ENCODE data around the gene THAP6. TPM values are rescaled to one million over a fixed set of nuclear protein-coding genes. Genes with fewer than 3 reads are reported as not detected.

Gene THAP6
- total and polyA plus RNA-seq, 2 donors (not counting 3 experiments of a cell fraction or from before 2014, with no cell fraction given), result 2.1 to 6.8 TPM

GRCh38 chr4:75477201-75477600 lies 37.1 kb upstream of the THAP6 start:
- peaks cover 5 to 16% of the 10 kb centered on the region in 2 experiments for H3K36me3 ChIP-seq (ENCODE audit: control insufficient read depth in 2 of 2, extremely low read depth in 1 of 2, insufficient read depth in 2 of 2, low read length in 2 of 2)
- H3K27ac ChIP-seq (ENCODE audit: insufficient read depth, low read depth, low read length), result no peak overlapping the region
- BruUV-seq (replicated peaks), result no TSS peak
- TF ChIP-seq FOS (IDR thresholded peaks at IDR 0.05; ENCODE audit: borderline replicate concordance, insufficient read depth, low read length), result no peak
- TF ChIP-seq MYC (IDR thresholded peaks at IDR 0.05; ENCODE audit: low read depth, low read length), result no peak
- TF ChIP-seq POLR2AphosphoS5 (IDR thresholded peaks at IDR 0.05; ENCODE audit: insufficient read depth, low read depth, low read length), result no peak
- TF ChIP-seq, protein P1, sequence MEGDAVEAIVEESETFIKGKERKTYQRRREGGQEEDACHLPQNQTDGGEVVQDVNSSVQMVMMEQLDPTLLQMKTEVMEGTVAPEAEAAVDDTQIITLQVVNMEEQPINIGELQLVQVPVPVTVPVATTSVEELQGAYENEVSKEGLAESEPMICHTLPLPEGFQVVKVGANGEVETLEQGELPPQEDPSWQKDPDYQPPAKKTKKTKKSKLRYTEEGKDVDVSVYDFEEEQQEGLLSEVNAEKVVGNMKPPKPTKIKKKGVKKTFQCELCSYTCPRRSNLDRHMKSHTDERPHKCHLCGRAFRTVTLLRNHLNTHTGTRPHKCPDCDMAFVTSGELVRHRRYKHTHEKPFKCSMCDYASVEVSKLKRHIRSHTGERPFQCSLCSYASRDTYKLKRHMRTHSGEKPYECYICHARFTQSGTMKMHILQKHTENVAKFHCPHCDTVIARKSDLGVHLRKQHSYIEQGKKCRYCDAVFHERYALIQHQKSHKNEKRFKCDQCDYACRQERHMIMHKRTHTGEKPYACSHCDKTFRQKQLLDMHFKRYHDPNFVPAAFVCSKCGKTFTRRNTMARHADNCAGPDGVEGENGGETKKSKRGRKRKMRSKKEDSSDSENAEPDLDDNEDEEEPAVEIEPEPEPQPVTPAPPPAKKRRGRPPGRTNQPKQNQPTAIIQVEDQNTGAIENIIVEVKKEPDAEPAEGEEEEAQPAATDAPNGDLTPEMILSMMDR (IDR thresholded peaks at IDR 0.05; ENCODE audit: extremely low read depth in 1 of 2, insufficient read depth in 1 of 2, low read depth in 1 of 2, low read length in 2 of 2), result no peak
- TF ChIP-seq, protein P2, sequence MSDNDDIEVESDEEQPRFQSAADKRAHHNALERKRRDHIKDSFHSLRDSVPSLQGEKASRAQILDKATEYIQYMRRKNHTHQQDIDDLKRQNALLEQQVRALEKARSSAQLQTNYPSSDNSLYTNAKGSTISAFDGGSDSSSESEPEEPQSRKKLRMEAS (IDR thresholded peaks at IDR 0.05; ENCODE audit: insufficient read depth, insufficient read length), result no peak
- TF ChIP-seq POLR2A (IDR thresholded peaks at IDR 0.05; ENCODE audit: low read depth, low read length), result no peak
- no peak for TF ChIP-seq GATA2 (IDR thresholded peaks at IDR 0.05; ENCODE audit: insufficient read depth, insufficient read length, low read depth, low read length)
- no peak for TF ChIP-seq EZH2 (IDR thresholded peaks at IDR 0.05; ENCODE audit: borderline replicate concordance, low read depth, low read length, severe bottlenecking)
- no peak for TF ChIP-seq JUN (IDR thresholded peaks at IDR 0.05; ENCODE audit: borderline replicate concordance, insufficient read depth, insufficient read length, low read depth)
- H3K4me3 ChIP-seq (replicated peaks in 1 of 3; ENCODE audit: insufficient read depth in 1 of 3, low read depth in 1 of 3, low read length in 3 of 3), result no peak overlapping the region
- no peaks in the 10 kb centered on the region for H3K79me2 ChIP-seq (ENCODE audit: control insufficient read depth, insufficient read depth, low read length)
- dilution Hi-C loops (cut with MboI; ENCODE audit: extremely low pct_ligation_motif_present, low sequenced_read_pairs), result no loop called here
- DNase-seq (ENCODE audit: low read depth, low spot score) (no peak), FAIRE-seq (no peak)
- ChIA-PET CTCF (no interaction called here), POLR2A (no interaction called here)
- H3K27me3 ChIP-seq (ENCODE audit: control insufficient read depth in 2 of 2, insufficient read depth in 2 of 2, low read length in 2 of 2), result no peaks in the 10 kb centered on the region
- H3K9me3 ChIP-seq (replicated peaks; ENCODE audit: control insufficient read depth, insufficient read depth, low read length), result no peaks in the 10 kb centered on the region
- intact Hi-C loops (cut with micrococcal nuclease), result loop anchor here (10.0 kb wide), 1 partner anchor 602 kb away; no protein-coding TSS in a partner anchor
- H3K9me1 ChIP-seq (replicated peaks; ENCODE audit: control insufficient read depth, extremely low read depth, insufficient read depth, low read length), result no peaks in the 10 kb centered on the region
- no peak overlapping the region for H3K4me2 ChIP-seq (ENCODE audit: insufficient read depth, low read length)
- no peaks in the 10 kb centered on the region for H4K20me1 ChIP-seq (replicated peaks; ENCODE audit: control insufficient read depth, extremely low read depth, insufficient read depth, low read length)
- H3K4me1 ChIP-seq (ENCODE audit: control insufficient read depth, extremely low read depth, insufficient read depth, low read length), result no peaks in the 10 kb centered on the region
- H2AFZ ChIP-seq (ENCODE audit: low read depth, low read length), result no peak overlapping the region
- no peak overlapping the region for H3K9ac ChIP-seq (replicated peaks; ENCODE audit: extremely low read depth, insufficient read depth, low read length)

Data from endothelial cell of umbilical vein (primary cell).